GM23248 (cell line): ENCODE data around the gene FLAD1.

Source experiments
- EZH2 ChIP-seq: fragments of 200-600 bp; sonication (generic); IDR thresholded peaks from 2 replicates; pipeline ENCODE4 v1.6.1; 2018; ENCODE audit warnings: antibody characterized with exemption, mild to moderate bottlenecking; ENCODE audit not compliant: insufficient read depth, poor library complexity, severe bottlenecking
- EZH2phosphoT487 ChIP-seq: fragments of 200-600 bp; sonication (generic); IDR thresholded peaks from 2 replicates; pipeline ENCODE4 v1.6.1; 2018; ENCODE audit warnings: antibody characterized with exemption, moderate library complexity, mild to moderate bottlenecking, low read depth; ENCODE audit not compliant: insufficient read depth

DNA sequence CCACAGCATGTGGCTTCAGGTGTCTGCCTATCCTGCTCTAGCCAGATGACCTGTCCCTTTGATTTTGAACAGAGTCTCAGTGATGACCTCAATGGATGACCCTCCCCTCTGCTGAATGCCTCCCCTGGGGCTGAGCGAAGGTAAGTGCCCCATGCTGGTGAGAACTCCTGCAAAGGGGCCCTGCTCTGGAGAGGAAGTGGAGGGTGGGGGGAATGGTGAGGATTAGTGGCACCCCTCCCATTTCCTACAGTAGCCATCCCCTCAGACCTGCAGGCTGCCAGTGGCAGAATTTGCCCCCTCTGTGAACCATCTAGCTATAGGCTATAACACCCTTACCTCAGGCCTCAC lies 43.0 kb upstream of the FLAD1 start:
- no peak for TF ChIP-seq EZH2
- no peak for TF ChIP-seq EZH2phosphoT487
